Suprapubic skin (tissue), 3 donors: ENCODE data around the gene KRR1.

Experiments used
- POLR2A ChIP-seq, 2 donors: fragments of 450-650 bp; IDR thresholded peaks; one replicate each; pipeline ENCODE4 v1.6.1; 2017; ENCODE audit warnings: antibody characterized with exemption in 2 of 2, mild to moderate bottlenecking in 2 of 2, moderate library complexity in 2 of 2
- TF ChIP-seq, protein P1 (sequence below), 2 donors: fragments of 200-600 bp in 1 of 2; fragments of 450-650 bp in 1 of 2; sonication (generic) in 1 of 2; IDR thresholded peaks; one replicate each; pipeline ENCODE4 v1.5.1; 2016 to 2019; ENCODE audit warnings: antibody characterized with exemption in 2 of 2, mild to moderate bottlenecking in 1 of 2, moderate library complexity in 1 of 2

DNA sequence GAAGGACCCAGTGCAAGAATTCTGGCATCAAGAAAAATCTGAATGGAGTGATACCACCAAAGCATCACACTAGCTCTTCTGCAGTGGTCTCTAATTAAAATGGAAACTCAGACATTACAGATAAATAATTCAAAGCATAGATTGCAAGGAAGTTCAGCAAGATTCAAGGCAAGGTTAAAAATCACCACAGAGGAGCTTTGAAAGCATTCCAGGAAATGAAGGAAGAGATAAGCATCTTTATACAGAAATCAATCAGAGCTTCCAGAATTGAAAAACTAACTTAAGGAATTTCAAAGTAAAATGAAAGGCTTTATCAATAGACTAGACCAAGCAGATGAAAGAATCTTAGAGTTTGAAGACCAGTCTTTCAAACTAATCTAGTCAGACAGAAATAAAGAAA lies 51.2 kb downstream of the KRR1 start:
- TF ChIP-seq, protein P1, sequence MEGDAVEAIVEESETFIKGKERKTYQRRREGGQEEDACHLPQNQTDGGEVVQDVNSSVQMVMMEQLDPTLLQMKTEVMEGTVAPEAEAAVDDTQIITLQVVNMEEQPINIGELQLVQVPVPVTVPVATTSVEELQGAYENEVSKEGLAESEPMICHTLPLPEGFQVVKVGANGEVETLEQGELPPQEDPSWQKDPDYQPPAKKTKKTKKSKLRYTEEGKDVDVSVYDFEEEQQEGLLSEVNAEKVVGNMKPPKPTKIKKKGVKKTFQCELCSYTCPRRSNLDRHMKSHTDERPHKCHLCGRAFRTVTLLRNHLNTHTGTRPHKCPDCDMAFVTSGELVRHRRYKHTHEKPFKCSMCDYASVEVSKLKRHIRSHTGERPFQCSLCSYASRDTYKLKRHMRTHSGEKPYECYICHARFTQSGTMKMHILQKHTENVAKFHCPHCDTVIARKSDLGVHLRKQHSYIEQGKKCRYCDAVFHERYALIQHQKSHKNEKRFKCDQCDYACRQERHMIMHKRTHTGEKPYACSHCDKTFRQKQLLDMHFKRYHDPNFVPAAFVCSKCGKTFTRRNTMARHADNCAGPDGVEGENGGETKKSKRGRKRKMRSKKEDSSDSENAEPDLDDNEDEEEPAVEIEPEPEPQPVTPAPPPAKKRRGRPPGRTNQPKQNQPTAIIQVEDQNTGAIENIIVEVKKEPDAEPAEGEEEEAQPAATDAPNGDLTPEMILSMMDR (IDR thresholded peaks at IDR 0.05): no peak
- TF ChIP-seq POLR2A (IDR thresholded peaks at IDR 0.05): no peak
